IMR-90 (cell line): ENCODE measurements around the gene DGKB. TPM values are rescaled to one million over a fixed set of nuclear protein-coding genes. Genes with fewer than 3 reads are reported as not detected.

ENCODE experiments used
- ATAC-seq: fragments of 200-7000 bp; cut with Tn5 transposase; 2 replicates; pipeline ENCODE4 v1.9.1; 2020; ENCODE audit warnings: low read depth, mild to moderate bottlenecking, moderate library complexity
- BruUV-seq: library from RNA; stranded (reverse); fragments of 400-500 nt; replicated peaks from 2 replicates; lab custom pipeline; 2021; lab: Mats Ljungman, UMichigan
- CTCF ChIA-PET: fragments of 300-600 bp; formaldehyde crosslinking; extraction: SDS; loops from one replicate; lab custom pipeline; 2021; ENCODE audit warnings: antibody characterized with exemption; lab: Yijun Ruan, JAX
- POLR2A ChIA-PET: fragments of 300-600 bp; sonication (Branson Sonifier 250); formaldehyde crosslinking; loops from one replicate; lab custom pipeline; 2022; ENCODE audit warnings: antibody characterized with exemption; ENCODE audit not compliant: unreplicated experiment; lab: Charles Lee
- DNase-seq: peaks from one replicate; pipeline ENCODE4 v3.0.0; 2013
- H2AFZ ChIP-seq: replicated peaks from 2 replicates; pipeline ENCODE3; 2013; ENCODE audit warnings: low read length, mild to moderate bottlenecking; ENCODE audit not compliant: poor library complexity
- H2AK5ac ChIP-seq: 2 replicates; pipeline ENCODE4 v1.6.1; 2013; ENCODE audit warnings: low read depth, low read length, inconsistent platforms
- H2AK9ac ChIP-seq: replicated peaks from 2 replicates; pipeline ENCODE3; 2013; ENCODE audit warnings: mild to moderate bottlenecking, low read depth, low read length, moderate library complexity; ENCODE audit not compliant: poor library complexity
- H2BK120ac ChIP-seq: 2 replicates; pipeline ENCODE4 v1.6.1; 2013; ENCODE audit warnings: low read depth, low read length, inconsistent platforms
- H2BK15ac ChIP-seq: 3 replicates; pipeline ENCODE4 v1.6.1; 2013; ENCODE audit warnings: low read depth, low read length, inconsistent platforms
- H2BK20ac ChIP-seq: 2 replicates; pipeline ENCODE4 v1.6.1; 2013; ENCODE audit warnings: low read depth, mild to moderate bottlenecking, inconsistent platforms, low read length, moderate library complexity
- H2BK5ac ChIP-seq: 2 replicates; pipeline ENCODE4 v1.6.1; 2013; ENCODE audit warnings: mild to moderate bottlenecking, low read depth, low read length, inconsistent platforms; ENCODE audit not compliant: poor library complexity, severe bottlenecking
- H3K14ac ChIP-seq: replicated peaks from 2 replicates; pipeline ENCODE4 v1.6.1; 2013; ENCODE audit warnings: low read depth, low read length, inconsistent platforms
- H3K18ac ChIP-seq: 2 replicates; pipeline ENCODE4 v1.6.1; 2013; ENCODE audit warnings: low read depth, low read length, control low read depth
- H3K23ac ChIP-seq: 2 replicates; pipeline ENCODE4 v1.6.1; 2013; ENCODE audit warnings: low read depth, low read length, inconsistent platforms
- H3K27ac ChIP-seq: 2 replicates; pipeline ENCODE4 v1.5.1; 2013; ENCODE audit warnings: mild to moderate bottlenecking, control low read depth, low read length; ENCODE audit not compliant: insufficient read depth
- H3K27me3 ChIP-seq: 2 replicates; pipeline ENCODE4 v1.6.1; 2013; ENCODE audit warnings: low read length; ENCODE audit not compliant: control insufficient read depth, insufficient read depth
- H3K36me3 ChIP-seq: 2 replicates; pipeline ENCODE4 v1.6.1; 2013; ENCODE audit warnings: low read length, mixed read lengths; ENCODE audit not compliant: control insufficient read depth, insufficient read depth
- H3K4ac ChIP-seq: 2 replicates; pipeline ENCODE4 v1.6.1; 2013; ENCODE audit warnings: low read depth, low read length, inconsistent platforms
- H3K4me1 ChIP-seq: 2 replicates; pipeline ENCODE4 v1.6.1; 2013; ENCODE audit warnings: low read length, mixed read lengths; ENCODE audit not compliant: control insufficient read depth, insufficient read depth
- H3K4me2 ChIP-seq: 2 replicates; pipeline ENCODE4 v1.6.1; 2013; ENCODE audit warnings: low read depth, mild to moderate bottlenecking, control low read depth, low read length, moderate library complexity
- H3K4me3 ChIP-seq: 2 replicates; pipeline ENCODE4 v1.5.1; 2013; ENCODE audit warnings: low read depth, mild to moderate bottlenecking, control low read depth, low read length, moderate library complexity; ENCODE audit not compliant: insufficient read depth
- H3K56ac ChIP-seq: 2 replicates; pipeline ENCODE4 v1.6.1; 2013; ENCODE audit warnings: low read length, inconsistent platforms; ENCODE audit not compliant: insufficient read depth; ENCODE audit errors: extremely low read depth
- H3K79me1 ChIP-seq, 2 experiments: 2 replicates each; pipeline ENCODE4 v1.6.1; 2013; ENCODE audit warnings: low read length in 2 of 2, inconsistent platforms in 1 of 2, low read depth in 1 of 2
- H3K9ac ChIP-seq: 2 replicates; pipeline ENCODE4 v1.6.1; 2013; ENCODE audit warnings: low read depth, low read length, control low read depth
- H3K9me1 ChIP-seq: 2 replicates; pipeline ENCODE4 v1.6.1; 2013; ENCODE audit warnings: low read length, inconsistent platforms; ENCODE audit not compliant: insufficient read depth
- H3K9me3 ChIP-seq: 2 replicates; pipeline ENCODE4 v1.6.1; 2013; ENCODE audit warnings: low read length; ENCODE audit not compliant: control insufficient read depth, insufficient read depth
- H4K20me1 ChIP-seq: 2 replicates; pipeline ENCODE4 v1.6.1; 2013; ENCODE audit warnings: low read length, inconsistent platforms; ENCODE audit not compliant: insufficient read depth
- H4K5ac ChIP-seq: 2 replicates; pipeline ENCODE4 v1.6.1; 2013; ENCODE audit warnings: mild to moderate bottlenecking, low read depth, low read length, control low read depth
- H4K8ac ChIP-seq, 2 experiments: 2 replicates each; pipeline ENCODE4 v1.6.1; 2013; ENCODE audit warnings: low read depth in 2 of 2, low read length in 2 of 2, control low read depth in 1 of 2, inconsistent platforms in 1 of 2
- H4K91ac ChIP-seq: 2 replicates; pipeline ENCODE4 v1.6.1; 2013; ENCODE audit warnings: low read depth, low read length, inconsistent platforms; ENCODE audit not compliant: insufficient read depth
- BHLHE40 ChIP-seq: fragments of 150-350 bp; IDR thresholded peaks from 2 replicates; pipeline ENCODE4 v1.6.1; 2016; ENCODE audit warnings: mild to moderate bottlenecking, low read depth, low read length
- CEBPB ChIP-seq: IDR thresholded peaks from 2 replicates; pipeline ENCODE4 v1.6.1; 2012; ENCODE audit warnings: low read depth, low read length, improper control_type of control experiment
- CHD1 ChIP-seq: IDR thresholded peaks from 2 replicates; pipeline ENCODE4 v1.6.1; 2012; ENCODE audit warnings: low read depth, low read length, improper control_type of control experiment
- ELK1 ChIP-seq: fragments of 150-350 bp; IDR thresholded peaks from 2 replicates; pipeline ENCODE4 v1.6.1; 2016; ENCODE audit warnings: low read depth, mild to moderate bottlenecking, low read length, moderate library complexity, borderline replicate concordance
- POLR2A ChIP-seq: IDR thresholded peaks from 2 replicates; pipeline ENCODE4 v1.6.1; 2012; ENCODE audit warnings: mild to moderate bottlenecking, low read depth, low read length
- RAD21 ChIP-seq: IDR thresholded peaks from 2 replicates; pipeline ENCODE4 v1.6.1; 2012; ENCODE audit warnings: low read length, improper control_type of control experiment
- WGBS, 2 experiments: methylation state at CpG; one replicate each; pipeline versions ENCODE4 v1.1.5 to v1.1.7; 2013; ENCODE audit warnings: missing lambda C conversion rate in 2 of 2; ENCODE audit not compliant: insufficient read length in 1 of 2; ENCODE audit errors: extremely low coverage in 2 of 2; 5-methylcytosine and 5-hydroxymethylcytosine counted together
- dilution Hi-C: fragments of 300-500 bp; cut with HindIII; formaldehyde crosslinking; loops from one replicate; pipeline ENCODE4 v1.14.3; 2018; ENCODE audit warnings: low sequenced_read_pairs; ENCODE audit not compliant: unreplicated experiment
- in situ Hi-C: fragments of 300-500 bp; cut with MboI; formaldehyde crosslinking; loops from 3 replicates; pipeline ENCODE4 v1.14.3; 2019; ENCODE audit warnings: low sequenced_read_pairs, inconsistent platforms, mixed read lengths
- intact Hi-C: fragments of 100-400 bp; cut with micrococcal nuclease; formaldehyde crosslinking; loops from 2 replicates; pipeline ENCODE4 v1.10.0; 2022
- polyA plus RNA-seq, 3 experiments: library from polyadenylated mRNA; depleted of rRNA; stranded (reverse); fragments of >200 nt; gene quantifications; 2 replicates each; pipeline ENCODE4 v1.2.3, GENCODE V29; 2012; ENCODE audit warnings: low replicate concordance in 1 of 3
- total RNA-seq: library from RNA; depleted of rRNA; stranded (reverse); fragments of >200 nt; gene quantifications from 2 replicates; pipeline ENCODE4 v1.2.3, GENCODE V29; 2012

The DGKB gene
- total and polyA plus RNA-seq, 2 of the 4 experiments (the other 2 are of a cell fraction): not detected

- Histone ChIP-seq H4K5ac (no peak overlapping the region), H2AFZ (no peak overlapping the region), H3K36me3 (no peaks in the 10 kb centered on the region), H3K4me2 (no peak overlapping the region), H3K18ac (no peak overlapping the region), H3K23ac (no peak overlapping the region), H4K8ac (no peak overlapping the region), H3K27me3 (no peaks in the 10 kb centered on the region), H3K9me1 (no peaks in the 10 kb centered on the region), H3K27ac (no peak overlapping the region), H3K9me3 (peaks cover 3% of the 10 kb centered on the region; the same call in 1 of the 2 replicates), H3K14ac (no peak overlapping the region), H2BK20ac (no peak overlapping the region), H2BK15ac (no peak overlapping the region), H4K20me1 (no peaks in the 10 kb centered on the region), H2AK5ac (no peak overlapping the region), H3K4me1 (no peaks in the 10 kb centered on the region), H2BK120ac (no peak overlapping the region), H3K56ac (no peak overlapping the region), H4K91ac (no peak overlapping the region), H2AK9ac (no peak overlapping the region), H2BK5ac (no peak overlapping the region), H3K79me1 (no peaks in the 10 kb centered on the region), H3K4ac (no peak overlapping the region), H3K4me3 (no peak overlapping the region), H3K9ac (no peak overlapping the region)
- TF ChIP-seq POLR2A: no peak
- no peak for TF ChIP-seq CEBPB
- no peak for TF ChIP-seq RAD21
- TF ChIP-seq BHLHE40: no peak
- TF ChIP-seq ELK1: no peak
- no peak for TF ChIP-seq CHD1
- dilution Hi-C loops: no loop called here
- POLR2A ChIA-PET: no interaction called here
- in situ Hi-C loops: no loop called here
- no TSS peak for BruUV-seq
- no CpG with 5 or more reads among the region's 4 CpGs for WGBS, 2 experiments
- CTCF ChIA-PET: no interaction called here
- intact Hi-C loops: no loop called here
- ATAC-seq: no peak
- DNase-seq: no peak
Observed at GRCh38 chr7:14582010-14582409, 320.5 kb downstream of the DGKB start.
